Left forelimb (tissue), 1 donor: ENCODE data around the gene MGAT3.
"Not testable (repeated sequence)": the region's sequence is repeated elsewhere in the genome, so short reads cannot be mapped to it uniquely, and the experiment has no call there.

Source experiments
- DNase-seq: peaks from one replicate; pipeline ENCODE4 v3.0.0-alpha.2; 2018; ENCODE audit warnings: low spot score

MGAT3 gene

DNA sequence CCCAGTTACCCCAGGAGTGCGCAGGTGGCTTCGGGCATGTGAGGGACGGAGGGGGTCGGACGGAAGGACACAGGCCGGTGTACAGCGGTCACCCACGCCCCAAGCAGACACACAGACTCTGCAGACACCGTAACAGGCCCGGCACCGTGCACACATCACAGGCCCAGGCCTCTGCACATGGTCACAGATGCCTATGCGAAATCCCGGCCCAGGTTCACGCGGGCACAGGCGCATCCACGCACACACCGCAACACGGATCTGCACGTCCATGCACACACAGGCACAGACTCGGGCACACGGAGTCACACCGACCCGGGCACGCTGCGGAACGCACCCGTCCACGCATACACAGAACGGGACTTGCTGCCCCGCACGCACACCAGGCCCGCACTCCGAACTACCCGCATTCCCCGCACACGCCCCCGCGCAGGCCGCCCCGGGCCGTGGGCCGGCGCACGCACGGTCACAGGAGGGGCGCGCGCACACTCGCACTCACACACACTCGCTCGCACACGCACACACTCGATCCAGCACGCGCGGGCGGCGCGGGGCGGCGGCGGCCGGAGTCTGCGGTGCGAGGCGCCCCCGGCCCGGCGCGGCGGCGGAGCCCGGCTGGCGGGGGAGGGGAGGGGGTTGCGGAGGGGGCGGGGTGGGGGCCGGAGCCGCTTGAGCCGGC is at the start of gene MGAT3:
TSS of gene MGAT3 (plus strand) at position 491 of the 676 bp plus-strand sequence. CDS start 30,336 bp downstream, outside the sequence.
- DNase-seq, result no peak

GRCh38 chr22:39408173-39408572 is 48.6 kb upstream of the MGAT3 start:
- no peak for DNase-seq

GRCh38 chr22:39408807-39409206 is 48.0 kb upstream of the MGAT3 start:
- DNase-seq, result no peak

DNA sequence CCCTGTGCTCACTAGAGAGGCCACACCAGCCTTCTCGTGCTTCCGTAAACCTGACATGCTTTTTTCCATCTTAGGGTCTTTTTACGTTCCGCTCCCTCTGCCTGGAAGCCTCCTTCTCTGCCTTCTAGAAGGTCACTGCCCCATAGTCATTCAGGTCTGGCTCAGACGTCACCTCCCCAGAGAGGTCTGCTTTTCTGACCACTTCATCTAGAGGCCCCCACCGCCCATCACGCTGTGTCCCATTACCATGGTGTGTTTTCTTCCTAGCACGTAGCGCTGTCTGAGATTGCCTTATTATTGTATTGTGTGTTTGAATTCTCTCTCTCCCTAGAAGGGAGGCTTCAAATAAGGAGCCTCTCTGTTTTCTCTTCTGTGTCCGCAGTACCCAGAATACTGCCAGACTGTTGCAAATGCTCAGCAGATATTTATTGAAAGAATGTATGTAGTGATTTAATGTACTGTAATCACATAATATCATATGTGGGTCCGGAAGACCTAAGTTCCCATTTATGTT is 47.2 kb upstream of the MGAT3 start:
- DNase-seq, result no peak

- no peak for DNase-seq
These were observed 46.5 kb upstream of the MGAT3 start for GRCh38 chr22:39410264-39410663.

DNA sequence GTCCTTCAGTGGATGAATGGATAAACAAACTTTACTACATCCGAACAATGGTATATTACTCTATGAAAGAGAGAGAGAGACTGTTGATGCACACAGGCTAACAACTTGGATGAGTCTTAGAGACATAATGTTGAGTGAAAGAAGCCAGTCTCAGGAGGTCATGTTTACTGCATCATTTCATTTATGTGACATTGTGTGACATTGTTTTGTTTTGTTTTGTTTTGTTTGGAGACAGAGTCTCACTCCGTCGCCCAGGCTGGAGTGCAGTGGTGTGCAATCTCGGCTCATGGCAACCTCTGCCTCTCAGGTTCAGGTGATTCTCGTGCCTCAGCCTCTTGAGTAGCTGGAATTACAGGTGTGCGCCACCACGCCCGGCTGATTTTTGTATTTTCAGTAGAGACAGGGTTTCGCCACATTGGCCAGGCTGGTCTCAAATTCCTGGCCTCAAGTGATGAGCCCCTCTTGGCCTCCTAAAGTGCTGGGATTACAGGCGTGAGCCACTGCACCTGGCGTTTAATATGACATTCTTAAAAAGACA is 44.9 kb upstream of the MGAT3 start:
- DNase-seq, result not testable (repeated sequence)

- not testable (repeated sequence) for DNase-seq
These were observed 43.6 kb upstream of the MGAT3 start for GRCh38 chr22:39413204-39413603.

- no peak for DNase-seq
These were observed 42.4 kb upstream of the MGAT3 start for GRCh38 chr22:39414377-39414776.

GRCh38 chr22:39414886-39415285 is 41.9 kb upstream of the MGAT3 start:
- peak; percentile 58 for DNase-seq

DNA sequence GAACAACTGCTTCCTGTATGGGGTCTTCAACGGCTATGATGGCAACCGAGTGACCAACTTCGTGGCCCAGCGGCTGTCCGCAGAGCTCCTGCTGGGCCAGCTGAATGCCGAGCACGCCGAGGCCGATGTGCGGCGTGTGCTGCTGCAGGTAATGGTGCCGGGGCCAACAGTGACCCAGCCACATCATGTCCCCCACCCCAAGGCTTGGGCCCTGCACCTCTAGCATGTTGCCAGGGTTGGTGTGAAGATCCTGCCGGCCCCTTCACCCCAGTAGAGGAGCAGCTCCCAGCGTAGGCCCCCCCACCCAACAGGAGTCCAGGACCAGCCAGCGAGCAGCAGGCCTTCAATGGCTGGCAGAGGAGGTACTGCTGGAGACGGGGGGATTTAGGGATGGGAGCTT is 41.3 kb upstream of the MGAT3 start:
- no peak for DNase-seq

- DNase-seq, result no peak
These were observed 40.5 kb upstream of the MGAT3 start for GRCh38 chr22:39416319-39416718.

DNA sequence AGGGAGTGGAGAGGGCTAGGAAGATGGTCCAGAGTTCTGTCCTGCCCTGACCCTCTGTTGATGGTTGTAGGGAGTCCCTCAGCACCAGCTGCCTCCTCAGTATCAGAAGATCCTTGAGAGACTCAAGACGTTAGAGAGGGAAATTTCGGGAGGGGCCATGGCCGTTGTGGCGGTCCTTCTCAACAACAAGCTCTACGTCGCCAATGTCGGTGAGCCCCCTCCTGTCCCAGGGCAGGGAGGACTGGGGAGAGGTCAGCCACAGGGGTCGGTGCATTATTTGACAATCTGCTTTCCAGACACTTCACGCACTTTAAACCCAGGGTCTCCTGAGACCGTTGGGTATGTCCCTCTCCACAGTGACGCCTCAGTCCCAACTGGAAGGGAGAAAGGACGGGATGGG is 39.2 kb upstream of the MGAT3 start:
- DNase-seq, result no peak

GRCh38 chr22:39418696-39419095 is 38.1 kb upstream of the MGAT3 start:
- no peak for DNase-seq

DNA sequence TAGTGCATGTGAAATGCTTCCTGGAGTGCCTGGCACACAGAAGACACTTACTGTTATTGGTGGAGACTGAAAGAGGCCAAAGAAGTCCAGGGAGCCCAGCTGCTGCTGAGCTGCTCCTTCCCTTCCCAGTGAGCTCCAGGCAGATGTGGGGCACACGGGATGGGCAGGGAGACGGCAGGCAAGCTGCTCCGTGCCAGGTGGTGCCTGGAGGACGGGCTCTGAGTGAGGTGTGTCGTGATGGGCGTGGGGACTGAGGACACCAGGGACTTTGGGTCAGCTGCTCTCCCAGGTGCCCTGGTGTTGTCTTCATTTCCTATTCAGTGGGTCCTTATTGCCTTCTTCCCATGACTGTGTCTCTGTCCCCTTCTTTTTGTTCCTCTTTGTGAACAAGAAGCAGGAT is 37.7 kb upstream of the MGAT3 start:
- DNase-seq, result no peak

GRCh38 chr22:39419911-39420310 is 36.9 kb upstream of the MGAT3 start:
- no peak for DNase-seq

- no peak for DNase-seq
These were observed 35.1 kb upstream of the MGAT3 start for GRCh38 chr22:39421691-39422090.

DNA sequence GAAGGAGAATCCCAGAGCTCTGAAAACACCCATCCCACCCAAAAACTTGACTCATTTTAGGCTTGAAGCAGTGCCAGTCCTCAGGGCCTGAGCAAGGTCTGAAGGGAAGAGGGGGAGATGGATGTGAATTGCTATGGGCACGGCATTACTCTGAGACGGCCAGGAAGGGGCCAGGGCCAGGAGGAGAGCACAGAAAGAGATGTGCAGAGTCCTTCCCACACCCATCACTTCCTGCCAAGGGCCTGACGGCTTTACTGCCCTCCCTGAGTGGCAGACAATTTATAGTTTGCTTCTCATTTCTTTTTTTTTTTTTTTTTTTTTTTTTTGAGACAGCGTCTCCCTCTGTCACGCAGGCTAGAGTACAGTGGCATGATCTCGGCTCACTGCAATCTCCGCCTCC is 34.7 kb upstream of the MGAT3 start:
- DNase-seq, result no peak

DNA sequence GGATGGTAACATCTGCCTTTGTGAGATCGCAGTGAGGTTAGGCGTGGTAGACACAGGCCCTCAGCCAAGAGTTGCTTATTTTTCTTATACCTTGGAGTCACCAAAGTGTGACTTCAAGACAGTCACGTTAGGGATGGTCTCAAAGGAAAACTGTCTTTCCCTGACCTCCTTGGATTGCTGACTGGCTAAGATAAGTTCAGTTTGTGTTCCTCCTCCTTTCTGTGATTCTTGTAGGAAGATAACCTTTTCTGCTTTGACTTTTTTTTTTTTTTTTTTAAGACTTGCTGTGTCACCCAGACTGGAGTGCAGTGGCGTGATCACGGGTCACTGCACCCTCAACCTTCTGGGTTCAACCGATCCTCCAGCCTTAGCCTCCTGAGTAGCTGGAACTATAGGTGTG is 34.1 kb upstream of the MGAT3 start:
- DNase-seq, result no peak

- DNase-seq, result no peak
These were observed 32.8 kb upstream of the MGAT3 start for GRCh38 chr22:39423976-39424375.

GRCh38 chr22:39426380-39427043 is 30.3 kb upstream of the MGAT3 start:
- no peak for DNase-seq

DNA sequence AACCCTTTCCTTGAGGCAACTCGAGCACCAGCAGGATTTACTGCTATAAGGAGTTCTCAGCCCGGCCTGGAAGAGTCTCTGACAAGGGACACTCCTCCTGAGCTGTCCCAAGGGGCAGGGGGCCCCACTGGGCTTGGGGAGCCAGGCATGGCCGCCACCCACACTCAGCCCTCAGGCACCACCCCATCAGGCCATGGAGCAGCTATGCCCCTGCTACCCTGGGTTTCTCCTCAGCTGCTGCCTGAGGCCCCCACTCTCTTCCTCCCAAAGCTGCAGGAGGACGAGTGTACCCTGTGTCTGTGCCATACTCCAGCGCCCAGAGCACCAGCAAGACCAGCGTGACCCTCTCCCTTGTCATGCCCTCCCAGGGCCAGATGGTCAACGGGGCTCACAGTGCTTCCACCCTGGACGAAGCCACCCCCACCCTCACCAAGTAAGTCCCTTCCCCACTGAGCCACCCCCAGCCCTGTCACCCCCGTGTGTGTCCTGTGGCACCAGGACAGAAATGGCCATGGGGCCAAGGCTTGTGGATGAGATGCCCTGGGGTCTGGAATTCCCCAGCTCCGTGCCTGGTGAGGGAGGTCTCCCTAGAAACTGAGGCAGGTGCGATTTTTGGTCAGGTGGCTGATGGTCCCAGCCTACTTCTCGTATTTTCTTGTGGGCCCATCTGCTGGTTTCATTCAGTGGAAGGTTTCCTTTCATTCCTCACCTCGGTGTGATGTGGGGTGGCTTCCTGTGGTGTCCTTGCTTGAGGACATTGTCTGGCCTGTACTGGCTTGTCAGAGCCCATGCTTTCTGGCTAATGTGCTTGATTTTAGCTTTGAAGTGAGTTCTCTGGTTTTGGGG is 28.8 kb upstream of the MGAT3 start:
- no peak for DNase-seq

DNA sequence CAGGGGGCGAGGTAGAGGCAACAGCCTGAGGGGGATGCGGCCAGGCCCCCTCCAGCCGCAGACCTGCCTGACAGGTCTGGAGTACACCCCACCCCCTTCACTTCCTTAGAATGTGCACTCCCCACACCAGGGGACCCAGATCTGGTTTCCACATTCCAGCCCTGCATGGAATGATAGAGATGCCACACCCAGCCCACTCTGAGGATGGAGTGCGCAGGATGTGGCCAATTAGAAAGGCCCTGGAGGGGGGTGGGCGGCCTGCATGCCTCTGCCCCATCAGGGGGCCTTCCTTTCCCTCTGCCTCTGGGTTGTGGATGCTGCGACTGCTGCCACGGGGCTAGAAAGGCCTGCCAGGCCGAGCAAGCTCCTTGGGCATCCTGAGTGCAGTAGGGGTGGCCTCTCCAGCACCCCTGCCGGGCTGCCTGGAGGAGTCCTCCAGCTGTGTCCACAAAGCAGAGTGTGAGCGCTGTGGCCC is 28.2 kb upstream of the MGAT3 start:
- DNase-seq, result no peak
